Activated CD8-positive, alpha-beta memory T cell treated with anti-CD3 and anti-CD28 coated beads, Interleukin-2, amount 50 U/mL, for 1 hour (primary cell): ENCODE results near the gene PAPPA.

Experiments used
- DNase-seq: peaks from one replicate; pipeline ENCODE4 v3.0.0-alpha.2; 2020; ENCODE audit errors: extremely low read depth

The PAPPA gene

GRCh38 chr9:116420993-116421538, 267.5 kb downstream of the PAPPA start:
- no peak for DNase-seq

GRCh38 chr9:116422119-116422979, 268.8 kb downstream of the PAPPA start:
- DNase-seq = no peak

GRCh38 chr9:116423149-116423548, 269.6 kb downstream of the PAPPA start:
- DNase-seq = no peak

- DNase-seq = no peak
Observed at GRCh38 chr9:116425244-116425643, 271.7 kb downstream of the PAPPA start.

- DNase-seq = no peak
Observed at GRCh38 chr9:116430849-116431248, 277.3 kb downstream of the PAPPA start.

- no peak for DNase-seq
Observed at GRCh38 chr9:116432051-116432450, 278.5 kb downstream of the PAPPA start.

- no peak for DNase-seq
Observed at GRCh38 chr9:116434314-116434713, 280.7 kb downstream of the PAPPA start.

GRCh38 chr9:116435706-116436105, 282.1 kb downstream of the PAPPA start:
- no peak for DNase-seq

GRCh38 chr9:116436121-116436520, 282.5 kb downstream of the PAPPA start:
- no peak for DNase-seq

- no peak for DNase-seq
Observed at GRCh38 chr9:116437411-116438370, 284.1 kb downstream of the PAPPA start.

- no peak for DNase-seq
Observed at GRCh38 chr9:116442528-116442927, 288.9 kb downstream of the PAPPA start.

GRCh38 chr9:116447934-116448333, 294.3 kb downstream of the PAPPA start:
- DNase-seq = no peak

- DNase-seq = no peak
Observed at GRCh38 chr9:116448431-116448830, 294.8 kb downstream of the PAPPA start.

- DNase-seq = no peak
Observed at GRCh38 chr9:116449949-116450348, 296.4 kb downstream of the PAPPA start.

- DNase-seq = no peak
Observed at GRCh38 chr9:116450378-116451139, 297.0 kb downstream of the PAPPA start.

GRCh38 chr9:116451500-116452115, 298.0 kb downstream of the PAPPA start:
- no peak for DNase-seq
